ENCODE measurements around the gene FILIP1.
A peak's percentile ranks its signal among the peaks of the same experiment; 100 is the strongest.
"Not testable (repeated sequence)": the region's sequence is repeated elsewhere in the genome, so short reads cannot be mapped to it uniquely, and the experiment has no call there.

The FILIP1 gene

DNA sequence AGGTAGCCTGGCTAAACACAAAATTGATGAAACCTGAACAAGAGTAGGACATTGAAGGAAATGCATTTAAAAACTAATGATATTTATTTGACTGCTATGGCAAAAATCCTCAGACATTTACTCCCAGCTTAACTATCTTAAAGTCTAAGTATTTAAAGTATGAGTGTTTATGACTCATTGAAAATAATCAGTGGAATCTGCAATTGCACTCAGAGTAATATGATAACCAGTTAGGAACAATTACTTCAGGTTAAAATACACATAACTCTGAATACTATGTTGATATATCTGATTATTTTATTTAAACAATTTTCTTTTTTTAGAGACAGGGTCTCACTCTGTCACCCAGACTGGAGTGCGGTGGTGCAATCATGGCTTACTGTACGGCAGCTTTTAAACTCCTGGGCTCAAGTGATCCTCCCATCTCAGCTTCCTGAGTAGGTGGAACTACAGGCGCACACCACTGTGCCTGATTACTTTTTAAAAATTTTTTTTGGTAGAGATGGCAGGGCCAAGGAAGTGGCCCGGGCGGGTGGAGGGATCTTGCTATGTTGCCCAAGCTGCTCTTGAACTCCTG, 43.9 kb downstream of the FILIP1 start:
- DNase-seq = no peak

DNA sequence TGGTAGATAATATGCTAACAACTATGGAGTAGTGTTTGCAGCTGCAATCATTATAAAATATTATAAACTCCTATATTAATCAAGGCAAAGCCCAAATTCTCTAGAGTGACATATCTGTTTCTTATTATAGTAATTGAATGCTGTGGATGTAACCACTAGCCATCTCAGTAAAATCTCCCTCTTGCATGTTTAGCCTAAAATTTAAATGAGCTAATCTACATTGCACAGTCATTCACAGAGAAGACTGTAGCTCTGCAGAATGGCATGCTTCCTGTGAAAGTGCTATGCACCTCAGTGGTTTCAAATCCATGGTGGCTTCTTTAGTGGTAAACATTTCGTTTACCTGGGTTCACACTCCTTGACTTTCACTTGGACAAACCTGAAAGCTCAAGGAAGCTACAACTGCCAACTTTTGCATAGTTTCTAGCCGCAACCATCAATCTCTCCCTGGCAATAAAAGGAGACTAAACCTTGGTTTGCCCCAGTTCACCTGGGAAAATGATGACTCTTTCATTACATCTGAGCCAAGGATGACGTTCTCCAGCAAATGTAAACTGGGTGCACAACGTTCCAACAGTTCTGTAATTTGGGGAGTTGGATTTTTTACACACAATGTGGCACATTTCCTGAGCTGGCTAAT, 47.2 kb downstream of the FILIP1 start:
- no peak for DNase-seq

DNA sequence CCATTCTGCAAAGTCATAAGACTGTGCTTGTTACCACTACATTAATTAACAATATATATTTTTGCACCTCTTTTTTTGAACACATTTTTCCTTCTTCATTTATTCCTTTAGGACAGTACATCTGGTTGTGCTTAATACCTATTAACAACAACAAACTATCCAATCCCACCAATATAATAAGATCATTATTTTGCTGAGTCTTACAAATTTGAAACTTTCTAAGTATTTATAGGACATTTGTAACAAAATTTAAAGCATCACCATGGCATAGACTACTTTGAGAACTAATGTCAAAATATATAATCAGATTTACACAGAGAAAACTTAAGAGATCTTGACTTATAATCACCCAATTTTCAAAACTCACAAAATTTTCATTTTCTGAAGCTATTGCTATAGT, 47.9 kb downstream of the FILIP1 start:
- no peak for DNase-seq

DNA sequence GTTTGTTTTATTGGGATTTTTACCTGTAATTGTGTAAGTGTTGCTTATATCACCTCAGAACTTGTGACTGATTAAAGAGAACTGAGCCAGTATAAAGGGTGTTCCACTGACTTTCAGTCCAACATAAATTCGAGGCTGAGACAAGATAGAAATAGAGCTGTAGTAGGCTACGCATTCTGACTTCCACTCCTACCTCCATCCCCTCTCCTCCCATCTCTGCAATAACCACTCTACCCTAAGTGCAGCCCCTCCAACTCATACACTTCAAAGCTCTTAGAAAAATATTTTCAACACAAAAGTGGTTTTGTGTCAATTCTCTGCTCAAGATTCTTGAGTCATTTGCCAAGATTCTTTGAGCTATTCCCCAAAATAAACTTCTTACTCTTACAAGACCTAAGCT, 48.7 kb downstream of the FILIP1 start:
- no peak for DNase-seq

DNA sequence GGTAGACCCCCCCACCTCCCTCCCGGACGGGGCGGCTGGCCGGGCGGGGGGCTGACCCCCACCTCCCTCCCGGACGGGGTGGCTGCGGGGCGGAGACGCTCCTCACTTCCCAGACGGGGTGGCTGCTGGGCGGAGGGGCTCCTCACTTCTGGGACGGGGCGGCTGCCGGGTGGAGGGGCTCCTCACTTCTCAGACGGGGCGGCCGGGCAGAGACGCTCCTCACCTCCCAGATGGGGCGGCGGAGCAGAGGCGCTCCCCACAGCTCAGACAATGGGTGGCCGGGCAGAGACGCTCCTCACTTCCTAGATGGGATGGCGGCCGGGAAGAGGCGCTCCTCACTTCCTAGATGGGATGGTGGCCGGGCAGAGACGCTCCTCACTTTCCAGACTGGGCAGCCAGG, 51.7 kb downstream of the FILIP1 start:
- DNase-seq = not testable (repeated sequence)

DNA sequence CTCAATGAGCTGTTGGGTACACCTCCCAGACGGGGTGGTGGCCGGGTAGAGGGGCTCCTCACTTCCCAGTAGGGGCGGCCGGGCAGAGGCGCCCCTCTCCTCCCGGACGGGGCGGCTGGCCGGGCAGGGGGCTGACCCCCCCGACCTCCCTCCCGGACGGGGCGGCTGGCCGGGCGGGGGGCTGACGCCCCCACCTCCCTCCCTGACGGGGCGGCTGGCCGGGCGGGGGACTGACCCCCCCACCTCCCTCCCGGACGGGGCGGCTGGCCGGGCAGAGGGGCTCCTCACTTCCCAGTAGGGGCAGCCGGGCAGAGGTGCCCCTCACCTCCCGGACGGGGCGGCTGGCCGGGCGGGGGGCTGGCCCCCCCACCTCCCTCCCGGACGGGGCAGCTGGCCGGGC, 52.1 kb downstream of the FILIP1 start:
- DNase-seq = not testable (repeated sequence)

DNA sequence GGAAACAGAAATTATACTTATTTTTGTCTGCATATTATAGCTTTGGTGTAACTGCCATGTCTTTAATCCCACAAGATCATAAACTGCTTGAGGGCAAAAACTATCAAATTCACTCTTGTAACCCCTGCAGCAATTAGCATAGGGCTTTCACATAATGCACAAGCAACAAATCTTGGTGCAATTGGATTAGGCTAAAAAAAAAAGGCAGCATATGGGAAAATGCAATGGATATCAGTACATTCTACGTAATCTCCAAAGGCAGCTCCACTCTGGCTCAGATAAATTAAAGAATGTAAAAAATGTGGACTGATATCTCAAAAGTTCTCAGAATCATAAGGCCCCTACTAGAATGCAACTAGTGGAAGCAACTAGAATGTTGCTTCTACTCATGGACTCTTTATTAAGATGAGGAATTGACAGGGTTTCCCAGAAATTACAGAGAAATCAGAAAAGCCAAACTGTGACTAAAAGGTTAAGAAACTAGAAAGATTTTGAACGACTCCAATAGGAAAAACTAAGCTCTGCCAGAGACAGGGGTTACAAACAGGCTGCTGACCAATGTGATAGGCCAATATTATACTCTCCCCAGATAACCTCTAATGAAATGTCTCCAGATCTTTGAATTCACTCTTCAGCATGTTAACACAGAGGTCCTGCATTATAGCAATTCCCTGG, 55.0 kb downstream of the FILIP1 start:
- no peak for DNase-seq

DNA sequence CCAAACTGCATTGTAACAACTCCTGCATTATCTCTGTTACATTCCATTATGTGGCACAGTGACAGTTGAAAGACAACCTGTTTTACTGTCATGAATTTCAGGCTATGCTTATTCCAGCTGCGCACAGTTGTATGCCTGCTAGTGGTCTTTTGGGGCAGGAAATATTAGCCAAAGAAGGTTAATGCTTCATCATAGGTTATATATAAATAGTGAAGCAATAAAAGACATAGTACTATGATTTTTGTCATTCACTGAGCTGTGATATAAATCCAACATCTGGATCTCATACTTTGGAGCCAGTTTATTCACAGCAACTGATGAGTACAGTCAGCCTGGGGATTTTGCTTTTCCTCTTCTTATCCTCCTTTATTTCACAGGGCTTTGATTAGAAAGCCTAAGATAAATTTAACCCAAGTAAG, 55.6 kb downstream of the FILIP1 start:
- no peak for DNase-seq

DNA sequence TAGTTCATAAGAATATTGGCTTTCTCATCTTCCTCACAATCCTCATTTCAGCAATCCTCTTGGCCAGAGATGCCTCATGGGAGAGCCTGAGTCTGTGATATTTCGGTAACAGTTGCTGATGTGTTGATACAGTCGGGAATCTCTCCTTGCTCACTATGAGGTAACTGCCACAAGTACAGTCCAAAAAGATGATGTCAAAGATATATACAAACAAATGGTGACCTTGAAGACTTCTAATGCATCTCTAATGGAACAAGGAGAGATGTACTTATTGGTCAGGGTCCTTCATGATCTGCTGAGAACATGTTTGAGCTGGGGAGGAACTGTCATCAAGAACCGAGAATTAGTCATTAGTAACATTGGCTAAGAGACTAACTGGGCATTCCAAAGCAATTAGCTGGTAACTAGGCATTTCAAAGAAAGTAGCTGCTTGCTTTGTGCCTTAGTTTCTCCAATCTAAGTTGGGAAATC, 56.1 kb downstream of the FILIP1 start:
- no peak for DNase-seq

DNA sequence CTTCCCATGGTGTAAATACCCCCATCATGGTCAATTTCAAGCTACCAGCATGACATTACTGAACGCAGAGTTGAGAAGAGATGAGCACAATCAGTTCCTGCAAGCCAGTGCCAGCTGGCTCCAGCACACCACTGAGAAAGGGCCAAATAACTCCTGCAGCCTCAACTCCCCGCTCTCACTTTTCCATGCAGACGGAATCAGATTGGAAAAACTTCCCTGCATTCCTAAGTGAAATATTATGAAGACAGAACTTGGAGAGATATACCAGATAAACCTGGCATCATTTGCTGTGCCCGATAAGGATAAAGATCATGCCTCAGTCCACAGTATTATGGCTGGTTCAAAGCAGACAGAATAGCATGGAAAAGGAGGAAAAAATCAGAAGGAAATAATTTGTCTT, 56.7 kb downstream of the FILIP1 start:
- no peak for DNase-seq

DNA sequence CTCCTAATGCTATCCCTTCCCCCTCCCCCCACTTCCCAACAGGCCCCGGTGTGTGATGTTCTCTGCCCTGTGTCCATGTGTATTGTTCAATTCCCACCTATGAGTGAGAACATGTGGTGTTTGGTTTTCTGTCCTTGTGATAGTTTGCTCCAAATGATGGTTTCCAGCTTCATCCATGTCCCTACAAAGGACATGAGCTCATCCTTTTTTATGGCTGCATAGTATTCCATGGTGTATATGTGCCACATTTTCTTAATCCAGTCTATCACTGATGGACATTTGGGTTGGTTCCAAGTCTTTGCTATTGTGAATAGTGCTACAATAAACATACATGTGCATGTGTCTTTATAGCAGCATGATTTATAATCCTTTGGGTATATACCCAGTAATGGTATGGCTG, 60.8 kb downstream of the FILIP1 start:
- not testable (repeated sequence) for DNase-seq

DNA sequence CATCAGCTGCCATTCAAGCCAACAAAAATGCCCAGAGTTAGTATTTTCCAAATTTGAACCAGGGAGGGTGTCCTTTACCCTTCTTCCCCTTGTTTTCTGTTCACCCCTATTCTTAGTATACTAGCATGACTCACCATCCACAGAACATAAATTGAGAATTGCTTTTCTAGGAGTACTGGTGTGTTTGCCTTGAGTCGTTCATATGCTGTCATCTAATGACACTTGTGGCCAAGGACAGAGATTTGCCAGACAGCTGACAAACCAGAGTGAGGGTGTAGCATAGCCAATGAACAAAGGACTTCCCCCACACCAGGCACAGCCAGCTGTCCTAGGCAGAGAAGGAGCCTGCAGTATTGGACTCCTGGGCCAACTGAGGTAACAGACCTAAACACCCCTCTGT, 62.2 kb downstream of the FILIP1 start:
- peak; percentile 18 for DNase-seq

DNA sequence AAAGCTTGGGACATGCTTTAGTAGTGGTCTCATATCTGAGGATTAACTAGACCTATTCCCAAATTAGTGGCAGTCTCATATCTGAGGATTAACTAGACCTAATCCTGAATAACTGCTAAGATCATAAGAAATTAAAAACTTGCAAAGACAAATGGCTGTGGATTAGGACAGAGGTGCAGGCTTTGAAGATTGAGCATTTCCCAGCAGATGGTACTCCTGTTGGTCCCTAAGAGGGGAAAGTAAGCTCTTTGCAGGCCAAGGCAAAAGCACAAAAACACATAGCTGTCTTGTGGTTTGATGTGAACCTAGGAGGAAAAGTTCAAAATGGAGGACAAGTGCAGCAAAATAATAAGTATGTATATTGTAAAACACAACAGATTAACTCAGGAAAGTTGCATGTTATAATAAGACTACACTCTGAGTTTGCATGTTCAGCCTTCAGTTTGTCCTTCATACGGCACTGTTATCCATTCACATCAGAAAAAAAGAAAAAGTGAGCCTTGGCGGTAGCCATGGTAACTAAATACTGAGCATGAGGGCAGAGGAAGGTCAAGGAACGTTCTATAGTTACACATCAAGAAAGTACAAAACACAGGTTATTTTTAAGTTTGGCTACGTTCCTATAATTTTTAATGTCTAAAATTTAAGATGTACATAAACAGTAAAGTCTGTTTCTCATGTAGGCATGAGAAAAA, 62.8 kb downstream of the FILIP1 start:
- DNase-seq = peak; percentile 25

DNA sequence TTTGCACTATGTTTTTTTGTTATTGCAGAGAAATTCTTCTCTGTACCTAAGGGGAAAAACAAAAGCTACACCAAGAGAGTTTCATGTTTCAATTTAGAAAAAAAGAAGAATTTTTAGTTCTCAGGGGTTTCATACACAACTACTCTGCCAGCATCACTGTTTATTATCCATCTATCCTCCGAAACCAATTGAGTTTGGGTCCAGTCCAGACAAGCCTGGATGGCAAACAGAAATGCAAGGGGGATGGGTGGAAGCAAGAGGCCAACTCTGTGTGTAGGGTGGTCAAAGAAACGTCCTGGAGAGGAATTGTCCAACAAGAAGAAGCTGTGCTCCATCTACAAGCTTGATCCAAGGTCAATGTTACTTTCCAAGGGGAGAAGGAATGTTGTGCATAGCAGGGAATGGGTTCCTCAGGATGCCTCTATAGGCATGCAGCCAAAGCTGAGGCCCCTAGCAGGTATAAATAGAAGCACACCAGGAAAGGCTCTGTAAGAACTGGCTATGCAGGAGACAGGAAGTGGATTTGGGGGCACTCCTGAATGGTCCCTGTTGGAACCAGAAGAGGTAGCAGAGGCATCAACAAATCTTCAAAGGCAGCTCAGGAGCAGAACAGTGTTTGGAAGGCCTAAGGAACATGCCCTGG, 64.4 kb downstream of the FILIP1 start:
- DNase-seq = no peak

DNA sequence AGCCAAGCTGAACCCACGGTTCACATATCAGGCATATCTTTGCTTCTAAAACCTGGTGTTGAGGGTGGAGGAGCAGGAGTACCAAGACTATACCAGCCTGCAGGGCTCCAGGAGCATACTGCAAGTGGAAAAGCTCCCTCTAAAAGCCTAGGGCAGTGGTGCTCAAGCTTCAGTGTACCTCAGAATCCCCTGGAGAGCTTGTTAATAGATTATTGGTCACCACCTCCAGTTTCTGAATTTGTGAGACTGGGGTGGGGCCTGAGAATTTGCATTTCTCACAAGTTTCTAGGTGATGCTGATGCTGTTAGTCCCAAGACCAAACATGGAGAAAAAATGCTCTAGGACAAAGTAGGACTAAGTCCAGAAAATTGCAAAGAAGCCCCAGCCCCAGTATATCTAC, 65.4 kb downstream of the FILIP1 start:
- no peak for DNase-seq

DNA sequence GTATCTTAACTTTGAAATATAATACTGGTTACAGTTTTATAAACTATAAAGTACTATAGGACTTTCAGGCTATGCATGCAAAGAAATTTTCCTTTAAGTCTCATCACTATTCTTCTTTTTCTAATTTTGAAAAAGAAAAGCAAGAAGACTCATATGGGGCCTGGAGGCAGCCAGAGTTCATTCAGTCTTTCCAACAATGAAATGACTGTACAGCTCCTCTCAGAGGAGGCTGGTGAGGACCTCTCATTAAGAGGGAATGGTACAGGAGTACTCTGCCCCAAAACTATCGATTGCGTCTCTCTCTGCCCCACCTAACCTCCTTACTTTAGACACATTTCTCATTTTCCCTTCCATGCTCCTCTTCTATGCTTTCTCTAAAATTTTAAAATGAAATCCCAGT, 66.3 kb downstream of the FILIP1 start:
- DNase-seq = no peak

DNA sequence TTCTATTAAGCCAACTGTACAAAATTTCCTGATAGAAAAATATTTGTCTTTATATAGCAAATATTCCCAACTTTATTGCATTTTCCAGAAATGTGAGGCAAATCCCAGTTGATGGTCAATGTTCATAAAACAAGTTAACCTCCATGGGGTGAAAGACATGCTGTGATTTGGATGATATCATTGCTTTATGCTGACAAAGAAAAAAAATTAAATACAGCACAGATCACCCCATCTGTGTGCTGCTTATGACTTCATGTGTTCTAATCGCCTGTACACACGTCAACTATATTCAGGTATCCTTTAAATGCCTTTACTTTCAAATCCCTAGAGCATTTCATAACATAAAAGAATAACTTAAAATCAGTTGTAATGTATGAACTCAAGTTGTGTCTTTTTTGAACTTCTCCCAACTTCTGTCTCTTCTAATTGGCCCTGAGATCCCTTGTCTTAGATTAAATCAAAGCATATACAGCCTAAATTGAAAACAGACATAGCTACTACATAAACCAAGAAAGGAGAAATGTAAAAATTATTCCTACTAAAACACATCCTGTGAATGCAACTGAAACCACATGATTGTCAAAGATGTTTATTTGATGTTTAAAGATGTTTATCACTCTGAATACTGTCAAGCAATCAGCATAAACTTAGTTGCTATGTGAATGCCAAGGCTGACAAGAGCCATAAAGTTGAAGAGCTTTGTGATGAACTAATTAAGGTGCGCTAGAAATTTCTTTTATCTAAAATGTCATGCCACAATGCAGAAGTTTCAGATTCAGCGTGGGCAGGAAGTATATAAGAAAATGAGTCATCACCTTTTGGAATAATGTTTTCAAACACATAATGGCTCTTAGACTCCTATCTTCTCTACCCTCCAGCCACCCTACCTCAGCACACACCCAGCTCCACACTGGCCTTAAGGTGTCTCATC, 68.7 kb downstream of the FILIP1 start:
- no peak for DNase-seq

DNA sequence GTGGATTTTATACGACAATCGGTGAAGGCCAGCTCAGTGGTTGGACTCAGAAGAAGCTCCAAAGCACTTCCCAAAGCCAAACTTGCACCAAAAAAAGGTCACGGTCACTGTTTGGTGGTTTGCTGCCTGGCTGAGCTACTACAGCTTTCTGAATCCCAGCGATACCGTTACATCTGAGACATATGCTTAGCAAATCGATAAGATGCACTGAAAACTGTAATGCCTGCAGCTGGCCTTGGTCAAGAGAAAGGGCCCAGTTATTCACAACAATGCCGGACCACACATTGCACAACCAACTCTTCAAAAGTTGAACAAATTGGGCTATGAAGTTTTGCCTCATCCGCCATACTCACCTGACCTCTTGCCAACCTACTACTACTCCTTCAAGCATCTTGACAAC, 70.2 kb downstream of the FILIP1 start:
- no peak for DNase-seq

DNA sequence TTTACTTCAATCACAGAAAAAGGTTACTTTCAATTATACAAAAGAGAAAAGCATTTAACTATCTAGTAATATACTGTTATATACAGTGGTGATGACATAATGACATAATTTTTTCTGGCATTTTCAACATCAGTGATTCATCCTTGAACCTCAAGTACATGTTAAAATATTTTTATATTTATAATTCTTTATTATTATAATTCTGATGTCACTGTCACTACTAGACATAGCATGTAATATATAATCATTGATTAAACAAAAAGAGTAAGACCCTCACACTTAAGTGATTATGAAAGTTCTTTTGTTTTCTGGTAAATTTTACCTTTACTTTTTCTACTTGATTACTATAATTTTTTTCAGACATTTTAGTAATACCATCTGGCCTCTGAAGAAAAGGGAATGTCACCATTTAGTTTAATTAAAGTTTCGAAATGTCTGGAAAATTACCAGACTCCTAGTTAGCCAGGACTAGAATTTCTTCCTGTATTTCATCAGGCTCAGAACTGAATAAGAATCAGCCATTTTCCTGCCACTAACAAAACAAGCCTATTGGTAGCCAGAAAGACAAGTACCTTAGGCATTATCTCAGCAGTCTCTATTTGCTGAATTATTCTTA, 71.5 kb downstream of the FILIP1 start:
- no peak for DNase-seq

DNA sequence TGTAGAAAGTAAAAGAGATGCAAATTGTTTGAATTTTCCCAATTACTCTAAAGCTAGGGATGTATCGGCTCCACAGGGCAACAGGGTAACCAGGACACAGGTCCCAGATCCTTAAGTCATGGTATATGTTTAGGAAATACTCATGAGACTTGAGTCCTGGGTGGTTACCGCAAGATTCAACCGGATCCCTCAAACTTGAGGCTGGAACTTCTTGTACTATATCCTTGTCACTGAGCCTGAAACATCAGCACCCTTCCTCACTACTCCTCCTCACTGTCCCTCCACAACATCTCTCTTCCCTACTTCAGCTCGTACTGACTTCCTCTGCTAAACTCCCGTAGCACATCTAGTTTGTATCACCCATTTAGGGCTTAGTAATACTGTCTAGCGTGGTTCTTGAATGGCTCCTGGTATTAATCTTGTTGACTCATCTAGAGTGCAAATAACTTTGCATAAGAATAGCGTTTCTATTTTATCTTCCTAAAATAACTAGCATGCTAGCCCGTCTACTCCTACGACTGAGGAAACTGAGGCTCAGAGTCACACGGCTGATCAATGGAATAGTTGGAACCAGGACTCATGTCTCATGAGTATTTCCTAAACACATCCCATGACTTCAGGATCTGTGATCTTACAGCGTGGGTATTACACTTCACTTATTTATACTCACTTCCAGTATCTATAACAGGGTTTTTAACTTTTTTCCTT, 72.1 kb downstream of the FILIP1 start:
- no peak for DNase-seq

DNA sequence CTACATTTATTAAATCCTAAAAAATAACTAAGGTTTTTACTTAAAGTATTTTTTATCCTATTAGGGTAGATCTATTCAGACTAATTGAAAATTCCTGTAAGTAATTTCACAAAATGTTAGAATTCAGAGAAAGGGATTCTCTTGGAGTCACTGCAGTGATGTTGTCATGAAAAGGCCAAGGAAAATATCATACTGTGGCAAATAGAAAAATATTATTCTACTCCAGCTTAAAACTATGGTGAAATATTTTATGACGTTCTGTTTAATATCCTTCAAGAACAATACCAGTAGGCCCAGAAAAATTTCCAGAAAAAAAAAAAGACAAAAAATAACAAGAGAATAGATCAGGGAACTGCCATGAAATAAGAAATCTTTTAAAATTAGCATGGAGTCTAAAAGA, 73.6 kb downstream of the FILIP1 start:
- DNase-seq = no peak
